Stimulated activated naive B cell treated with anti-CD40 and anti-IgM and Interleukin-4, amounts not matched to agents 10 μg/mL and 1 μg/mL and 100 μg/mL, for 72 hours (primary cell): ENCODE measurements around the gene GHRH.

Source experiments
- ATAC-seq, 2 donors: fragments of 150-1000 bp; cut with Tn5 transposase; replicated peaks; 2 replicates each; pipeline ENCODE4 v1.10.0; 2021; ENCODE audit warnings: moderate library complexity in 1 of 2
- DNase-seq: peaks from one replicate; pipeline ENCODE4 v3.0.0; 2021
- H3K27ac Mint-ChIP-seq: one replicate; pipeline ENCODE4 v1.8.0; 2022; ENCODE audit warnings: mild to moderate bottlenecking, mixed read lengths
- H3K27me3 Mint-ChIP-seq, 2 donors: one replicate each; pipeline ENCODE4 v1.8.0; 2022; ENCODE audit warnings: mixed read lengths in 2 of 2
- H3K36me3 Mint-ChIP-seq, 2 donors: one replicate each; pipeline ENCODE4 v1.8.0; 2022; ENCODE audit warnings: mixed read lengths in 2 of 2, mild to moderate bottlenecking in 1 of 2
- H3K4me1 Mint-ChIP-seq, 2 donors: one replicate each; pipeline ENCODE4 v1.8.0; 2022; ENCODE audit warnings: mixed read lengths in 2 of 2, mild to moderate bottlenecking in 1 of 2
- H3K4me3 Mint-ChIP-seq, 2 donors: one replicate each; pipeline ENCODE4 v1.8.0; 2022; ENCODE audit warnings: mild to moderate bottlenecking in 2 of 2, mixed read lengths in 2 of 2, moderate library complexity in 1 of 2
- H3K9me3 Mint-ChIP-seq, 2 donors: one replicate each; pipeline ENCODE4 v1.8.0; 2022; ENCODE audit warnings: mixed read lengths in 2 of 2, mild to moderate bottlenecking in 1 of 2

The GHRH gene

GRCh38 chr20:37262505-37262904, 891 bp upstream of the GHRH start:
- no peaks in the 10 kb centered on the region for H3K9me3 Mint-ChIP-seq
- DNase-seq = no peak
- no peak overlapping the region for H3K27ac Mint-ChIP-seq

GRCh38 chr20:37260923-37261322, 691 bp downstream of the GHRH start:
- DNase-seq (no peak), ATAC-seq (no peak)
- Mint-ChIP-seq H3K27ac (no peak overlapping the region), H3K9me3 (no peaks in the 10 kb centered on the region), H3K27me3 (peaks cover 17 to 28% of the 10 kb centered on the region in 2 donors), H3K36me3 (no peaks in the 10 kb centered on the region), H3K4me1 (peaks cover 0 to 6% of the 10 kb centered on the region in 2 donors), H3K4me3 (no peak overlapping the region)

More at GRCh38 chr20:37262505-37262904, 891 bp upstream of the GHRH start:
- Mint-ChIP-seq H3K36me3 (no peaks in the 10 kb centered on the region), H3K4me3 (no peak overlapping the region), H3K4me1 (peaks cover 0 to 6% of the 10 kb centered on the region in 2 donors), H3K27me3 (peaks cover 17 to 28% of the 10 kb centered on the region in 2 donors)
- no peak for ATAC-seq

GRCh38 chr20:37259865-37260264, 1.7 kb downstream of the GHRH start:
- Mint-ChIP-seq H3K4me3 (no peak overlapping the region), H3K27ac (no peak overlapping the region), H3K4me1 (peaks cover 0 to 4% of the 10 kb centered on the region in 2 donors), H3K27me3 (peaks cover 17 to 28% of the 10 kb centered on the region in 2 donors), H3K9me3 (no peaks in the 10 kb centered on the region), H3K36me3 (no peaks in the 10 kb centered on the region)
- ATAC-seq = no peak
- DNase-seq = no peak

GRCh38 chr20:37259031-37259430, 2.6 kb downstream of the GHRH start:
- Mint-ChIP-seq H3K36me3 (no peaks in the 10 kb centered on the region), H3K4me1 (peaks cover 0 to 2% of the 10 kb centered on the region in 2 donors), H3K4me3 (no peak overlapping the region), H3K27me3 (peaks cover 17 to 28% of the 10 kb centered on the region in 2 donors), H3K27ac (no peak overlapping the region), H3K9me3 (no peaks in the 10 kb centered on the region)
- ATAC-seq (no peak), DNase-seq (no peak)

GRCh38 chr20:37257988-37258387, 3.6 kb downstream of the GHRH start:
- H3K27me3 Mint-ChIP-seq = peaks cover 17 to 28% of the 10 kb centered on the region in 2 donors

GRCh38 chr20:37257530-37257929, 4.1 kb downstream of the GHRH start:
- Mint-ChIP-seq H3K27me3 (peaks cover 15 to 26% of the 10 kb centered on the region in 2 donors), H3K4me1 (peaks cover 0 to 3% of the 10 kb centered on the region in 2 donors), H3K9me3 (no peaks in the 10 kb centered on the region), H3K4me3 (no peak overlapping the region), H3K27ac (no peak overlapping the region), H3K36me3 (no peaks in the 10 kb centered on the region)
- no peak for ATAC-seq
- no peak for DNase-seq

More at GRCh38 chr20:37257988-37258387, 3.6 kb downstream of the GHRH start:
- Mint-ChIP-seq H3K9me3 (no peaks in the 10 kb centered on the region), H3K4me1 (peaks cover 0 to 3% of the 10 kb centered on the region in 2 donors), H3K4me3 (no peak overlapping the region), H3K27ac (peak overlapping the region; percentile 25), H3K36me3 (no peaks in the 10 kb centered on the region)
- DNase-seq (no peak), ATAC-seq (no peak)

- DNase-seq (no peak), ATAC-seq (no peak)
- H3K4me1 Mint-ChIP-seq = peaks cover 0 to 3% of the 10 kb centered on the region in 2 donors
- no peaks in the 10 kb centered on the region for H3K36me3 Mint-ChIP-seq
- no peak overlapping the region for H3K4me3 Mint-ChIP-seq
- no peak overlapping the region for H3K27ac Mint-ChIP-seq
- H3K27me3 Mint-ChIP-seq = peaks cover 11 to 19% of the 10 kb centered on the region in 2 donors
- H3K9me3 Mint-ChIP-seq = no peaks in the 10 kb centered on the region
Observed at GRCh38 chr20:37256286-37256685, 5.3 kb downstream of the GHRH start.

GRCh38 chr20:37254114-37254878, 7.3 kb downstream of the GHRH start:
- no peaks in the 10 kb centered on the region for H3K9me3 Mint-ChIP-seq
- no peak for DNase-seq
- H3K4me3 Mint-ChIP-seq = no peak overlapping the region
- peaks cover 0 to 5% of the 10 kb centered on the region in 2 donors for H3K4me1 Mint-ChIP-seq
- H3K27me3 Mint-ChIP-seq = peaks cover 3 to 7% of the 10 kb centered on the region in 2 donors
- no peak overlapping the region for H3K27ac Mint-ChIP-seq
- peak; percentile 33 to 62 for ATAC-seq
- peaks cover 0 to 5% of the 10 kb centered on the region in 2 donors for H3K36me3 Mint-ChIP-seq

GRCh38 chr20:37253087-37253486, 8.5 kb downstream of the GHRH start:
- H3K27ac Mint-ChIP-seq = no peak overlapping the region
- DNase-seq (no peak), ATAC-seq (no peak)
- H3K4me3 Mint-ChIP-seq = no peak overlapping the region
- peaks cover 0 to under 1% of the 10 kb centered on the region in 2 donors for H3K27me3 Mint-ChIP-seq
- peaks cover 5 to 12% of the 10 kb centered on the region in 2 donors for H3K36me3 Mint-ChIP-seq
- peaks cover 0 to 3% of the 10 kb centered on the region in 2 donors for H3K9me3 Mint-ChIP-seq
- peaks cover 0 to 5% of the 10 kb centered on the region in 2 donors for H3K4me1 Mint-ChIP-seq

GRCh38 chr20:37251825-37252477, 9.7 kb downstream of the GHRH start:
- Mint-ChIP-seq H3K4me1 (peaks cover 0 to 5% of the 10 kb centered on the region in 2 donors), H3K36me3 (peaks cover 5 to 16% of the 10 kb centered on the region in 2 donors), H3K27me3 (no peaks in the 10 kb centered on the region), H3K4me3 (no peak overlapping the region), H3K9me3 (peaks cover 0 to 3% of the 10 kb centered on the region in 2 donors), H3K27ac (no peak overlapping the region)
- ATAC-seq (no peak), DNase-seq (no peak)

GRCh38 chr20:37249304-37249703, 12.3 kb downstream of the GHRH start:
- H3K4me1 Mint-ChIP-seq = peaks cover 0 to 5% of the 10 kb centered on the region in 2 donors
- no peak for ATAC-seq
- H3K36me3 Mint-ChIP-seq = peaks cover 7 to 26% of the 10 kb centered on the region in 2 donors
- H3K9me3 Mint-ChIP-seq = peaks cover 0 to 3% of the 10 kb centered on the region in 2 donors
- no peaks in the 10 kb centered on the region for H3K27me3 Mint-ChIP-seq
- H3K4me3 Mint-ChIP-seq = no peak overlapping the region
- no peak overlapping the region for H3K27ac Mint-ChIP-seq
- no peak for DNase-seq

GRCh38 chr20:37247547-37247946, 14.1 kb downstream of the GHRH start:
- Mint-ChIP-seq H3K27ac (no peak overlapping the region), H3K9me3 (peaks cover 0 to 3% of the 10 kb centered on the region in 2 donors), H3K4me1 (peaks cover 0 to 2% of the 10 kb centered on the region in 2 donors), H3K4me3 (no peak overlapping the region), H3K27me3 (no peaks in the 10 kb centered on the region), H3K36me3 (peaks cover 12 to 39% of the 10 kb centered on the region in 2 donors)
- ATAC-seq (no peak), DNase-seq (no peak)

GRCh38 chr20:37246736-37247135, 14.9 kb downstream of the GHRH start:
- no peak overlapping the region for H3K4me3 Mint-ChIP-seq
- peaks cover 0 to 2% of the 10 kb centered on the region in 2 donors for H3K4me1 Mint-ChIP-seq
- no peaks in the 10 kb centered on the region for H3K27me3 Mint-ChIP-seq
- no peak overlapping the region for H3K27ac Mint-ChIP-seq
- peaks cover 15 to 43% of the 10 kb centered on the region in 2 donors for H3K36me3 Mint-ChIP-seq
- H3K9me3 Mint-ChIP-seq = peaks cover 0 to 3% of the 10 kb centered on the region in 2 donors
- ATAC-seq (no peak), DNase-seq (no peak)

- peaks cover 0 to 3% of the 10 kb centered on the region in 2 donors for H3K9me3 Mint-ChIP-seq
- no peak overlapping the region for H3K4me3 Mint-ChIP-seq
- H3K36me3 Mint-ChIP-seq = peaks cover 23 to 55% of the 10 kb centered on the region in 2 donors
- no peak for DNase-seq
- H3K27me3 Mint-ChIP-seq = no peaks in the 10 kb centered on the region
- peaks cover 2 to 5% of the 10 kb centered on the region in 2 donors for H3K4me1 Mint-ChIP-seq
- H3K27ac Mint-ChIP-seq = peak overlapping the region; percentile 49
- no peak for ATAC-seq
Observed at GRCh38 chr20:37245216-37246150, 16.1 kb downstream of the GHRH start.
